HL-60/S4 treated with phorbol 12-myristate 13-acetate at 8.2 ng/mL for 4 days and 3 days (cell line): ENCODE results near the gene SORBS1.

Experiments
- in situ Hi-C: fragments of 300-500 bp; cut with MboI; formaldehyde crosslinking; loops from 2 replicates; pipeline ENCODE4 v1.15.0; 2022; ENCODE audit warnings: low sequenced_read_pairs

The SORBS1 gene

GRCh38 chr10:95567903-95568630 is 6.9 kb upstream of the SORBS1 start:
- in situ Hi-C loops: no loop called here

GRCh38 chr10:95566136-95566535 is 5.0 kb upstream of the SORBS1 start:
- in situ Hi-C loops: no loop called here

GRCh38 chr10:95565336-95565735 is 4.2 kb upstream of the SORBS1 start:
- in situ Hi-C loops: no loop called here

GRCh38 chr10:95564291-95564690 is 3.1 kb upstream of the SORBS1 start:
- in situ Hi-C loops: no loop called here

GRCh38 chr10:95562341-95562965 is 1.3 kb upstream of the SORBS1 start:
- in situ Hi-C loops: no loop called here

GRCh38 chr10:95561864-95562177 is 650 bp upstream of the SORBS1 start:
- in situ Hi-C loops: no loop called here

- in situ Hi-C loops: no loop called here
These were observed 644 bp downstream of the SORBS1 start for GRCh38 chr10:95560278-95561176.

GRCh38 chr10:95559896-95560277 is 1.3 kb downstream of the SORBS1 start:
- in situ Hi-C loops: no loop called here

GRCh38 chr10:95559471-95559870 is 1.7 kb downstream of the SORBS1 start:
- in situ Hi-C loops: no loop called here

- in situ Hi-C loops: no loop called here
These were observed 2.4 kb downstream of the SORBS1 start for GRCh38 chr10:95558593-95559320.

GRCh38 chr10:95556994-95557767 is 4.0 kb downstream of the SORBS1 start:
- in situ Hi-C loops: no loop called here

GRCh38 chr10:95553674-95554073 is 7.5 kb downstream of the SORBS1 start:
- in situ Hi-C loops: no loop called here

- in situ Hi-C loops: no loop called here
These were observed 8.4 kb downstream of the SORBS1 start for GRCh38 chr10:95552679-95553342.

- in situ Hi-C loops: no loop called here
These were observed 11.0 kb downstream of the SORBS1 start for GRCh38 chr10:95550073-95550672.

- in situ Hi-C loops: no loop called here
These were observed 13.3 kb downstream of the SORBS1 start for GRCh38 chr10:95547791-95548435.

GRCh38 chr10:95547197-95547596 is 14.0 kb downstream of the SORBS1 start:
- in situ Hi-C loops: no loop called here

GRCh38 chr10:95545981-95546380 is 15.2 kb downstream of the SORBS1 start:
- in situ Hi-C loops: no loop called here

- in situ Hi-C loops: no loop called here
These were observed 16.2 kb downstream of the SORBS1 start for GRCh38 chr10:95544783-95545500.
